H1 (cell line): Measurements from ENCODE around the gene HOXB5. TPM values are rescaled to one million over a fixed set of nuclear protein-coding genes. Genes with fewer than 3 reads are reported as not detected.

Source experiments
- CTCF ChIA-PET: fragments of 300-600 bp; sonication (Branson Sonifier 250); formaldehyde crosslinking; loops from one replicate; lab custom pipeline; 2021; ENCODE audit not compliant: partially characterized antibody; lab: Charles Lee
- POLR2A ChIA-PET: fragments of 300-600 bp; sonication (Branson Sonifier 250); formaldehyde crosslinking; loops from one replicate; lab custom pipeline; 2021; ENCODE audit warnings: inconsistent platforms; ENCODE audit not compliant: partially characterized antibody; lab: Charles Lee
- DNase-seq, 2 experiments: peaks; one replicate each; pipeline versions ENCODE4 v3.0.0 to v3.0.0-alpha.2; 2010 to 2022; ENCODE audit warnings: low spot score in 2 of 2, low read depth in 1 of 2, mixed read lengths in 1 of 2
- FAIRE-seq: peaks from 2 replicates; lab custom pipeline; 2011; peaks lifted over from hg19 to GRCh38; lab: Jason Lieb, UNC
- H2AFZ ChIP-seq: 2 replicates; pipeline ENCODE4 v1.8.1; 2012; ENCODE audit warnings: low read length, inconsistent platforms
- H2AK5ac ChIP-seq: 2 replicates; pipeline ENCODE4 v1.6.1; 2013; ENCODE audit warnings: low read depth, low read length
- H2BK120ac ChIP-seq: replicated peaks from 2 replicates; pipeline ENCODE3; 2013; ENCODE audit warnings: low read depth, low read length, inconsistent platforms
- H2BK12ac ChIP-seq: 2 replicates; pipeline ENCODE4 v1.6.1; 2013; ENCODE audit warnings: low read depth, low read length
- H2BK15ac ChIP-seq: 2 replicates; pipeline ENCODE4 v1.6.1; 2013; ENCODE audit warnings: low read length
- H2BK20ac ChIP-seq: 2 replicates; pipeline ENCODE4 v1.6.1; 2013; ENCODE audit warnings: low read length
- H2BK5ac ChIP-seq: 2 replicates; pipeline ENCODE4 v1.6.1; 2013; ENCODE audit warnings: low read depth, low read length
- H3K14ac ChIP-seq: 2 replicates; pipeline ENCODE4 v1.6.1; 2013; ENCODE audit warnings: inconsistent platforms; ENCODE audit not compliant: insufficient read length
- H3K18ac ChIP-seq: 2 replicates; pipeline ENCODE4 v1.6.1; 2013; ENCODE audit warnings: low read length; ENCODE audit errors: extremely low read depth
- H3K23ac ChIP-seq: 2 replicates; pipeline ENCODE4 v1.6.1; 2013; ENCODE audit warnings: inconsistent platforms; ENCODE audit not compliant: insufficient read length
- H3K23me2 ChIP-seq: 2 replicates; pipeline ENCODE4 v1.6.1; 2013; ENCODE audit warnings: low read depth, low read length
- H3K27ac ChIP-seq: 2 replicates; pipeline ENCODE4 v1.6.1; 2011; ENCODE audit warnings: low read depth, low read length, inconsistent platforms
- H3K27me3 ChIP-seq, 4 experiments: replicated peaks in 1 of 4; 1 replicate in 1 of 4; 2 replicates in 3 of 4; pipeline versions ENCODE4 v1.6.1 to v1.8.1; 2011 to 2013; ENCODE audit warnings: low read length in 3 of 4, mild to moderate bottlenecking in 3 of 4, inconsistent platforms in 2 of 4, mixed read lengths in 2 of 4, moderate library complexity in 1 of 4; ENCODE audit not compliant: control insufficient read depth in 3 of 4, insufficient read depth in 3 of 4; ENCODE audit errors: extremely low read depth in 1 of 4
- H3K36me3 ChIP-seq, 4 experiments: 2 replicates each; pipeline versions ENCODE4 v1.6.1 to v1.8.1; 2011 to 2013; ENCODE audit warnings: mild to moderate bottlenecking in 4 of 4, low read length in 3 of 4, moderate library complexity in 2 of 4, control low read depth in 1 of 4, inconsistent platforms in 1 of 4; ENCODE audit not compliant: insufficient read depth in 4 of 4, control insufficient read depth in 2 of 4
- H3K4ac ChIP-seq: replicated peaks from 2 replicates; pipeline ENCODE3; 2013; ENCODE audit warnings: low read length, low read depth, mixed read lengths, inconsistent platforms; ENCODE audit not compliant: insufficient read length
- H3K4me1 ChIP-seq, 4 experiments: replicated peaks in 1 of 4; 1 replicate in 1 of 4; 2 replicates in 3 of 4; pipeline versions ENCODE4 v1.6.1 to v1.8.1; 2011 to 2013; ENCODE audit warnings: low read length in 3 of 4, inconsistent platforms in 2 of 4, mixed read lengths in 1 of 4; ENCODE audit not compliant: insufficient read depth in 4 of 4, control insufficient read depth in 3 of 4
- H3K4me2 ChIP-seq, 2 experiments: 2 replicates each; pipeline versions ENCODE4 v1.6.1 to v1.8.1; 2011 to 2013; ENCODE audit warnings: low read depth in 2 of 2, low read length in 2 of 2, control low read depth in 1 of 2, inconsistent platforms in 1 of 2, mild to moderate bottlenecking in 1 of 2; ENCODE audit not compliant: insufficient read depth in 1 of 2
- H3K4me3 ChIP-seq, 4 experiments: fragments of 200-600, 300-600 bp in 1 of 4; sonication (generic), shearing (Covaris generic), sonication (Bioruptor Twin) in 1 of 4; 2 replicates each; pipeline versions ENCODE4 v1.5.1 to v1.8.1; 2011 to 2016; ENCODE audit warnings: low read length in 4 of 4, low read depth in 3 of 4, control low read depth in 2 of 4, inconsistent platforms in 2 of 4, mild to moderate bottlenecking in 2 of 4, mixed read lengths in 1 of 4, moderate library complexity in 1 of 4; ENCODE audit not compliant: insufficient read depth in 2 of 4; ENCODE audit errors: extremely low read depth in 1 of 4
- H3K56ac ChIP-seq: replicated peaks from 2 replicates; pipeline ENCODE3; 2013; ENCODE audit warnings: low read depth, mild to moderate bottlenecking, mixed read lengths, low read length, inconsistent platforms; ENCODE audit not compliant: insufficient read length
- H3K79me1 ChIP-seq: 2 replicates; pipeline ENCODE4 v1.6.1; 2013; ENCODE audit warnings: low read depth, low read length, control low read depth
- H3K79me2 ChIP-seq, 2 experiments: 2 replicates each; pipeline versions ENCODE4 v1.6.1 to v1.8.1; 2012 to 2013; ENCODE audit warnings: low read length in 2 of 2, mild to moderate bottlenecking in 2 of 2, inconsistent platforms in 1 of 2; ENCODE audit not compliant: insufficient read depth in 2 of 2, control insufficient read depth in 1 of 2
- H3K9ac ChIP-seq, 4 experiments: replicated peaks in 1 of 4; 1 replicate in 1 of 4; 2 replicates in 3 of 4; pipeline versions ENCODE4 v1.6.1 to v1.8.1; 2011 to 2013; ENCODE audit warnings: low read depth in 3 of 4, low read length in 3 of 4, control low read depth in 2 of 4, mild to moderate bottlenecking in 2 of 4, moderate library complexity in 2 of 4, inconsistent platforms in 1 of 4; ENCODE audit errors: extremely low read depth in 1 of 4
- H3K9me3 ChIP-seq, 2 experiments: 2 replicates each; pipeline versions ENCODE4 v1.6.1 to v1.8.1; 2012 to 2013; ENCODE audit warnings: mild to moderate bottlenecking in 2 of 2, moderate library complexity in 2 of 2, control low read depth in 1 of 2, inconsistent platforms in 1 of 2, low read depth in 1 of 2, low read length in 1 of 2, mixed read lengths in 1 of 2; ENCODE audit not compliant: insufficient read depth in 2 of 2
- H4K20me1 ChIP-seq, 2 experiments: replicated peaks in 1 of 2; 2 replicates each; pipeline versions ENCODE3 to v1.8.1; 2011 to 2013; ENCODE audit warnings: inconsistent platforms in 2 of 2, low read length in 2 of 2, mild to moderate bottlenecking in 1 of 2; ENCODE audit not compliant: insufficient read depth in 2 of 2, control insufficient read depth in 1 of 2
- H4K5ac ChIP-seq: 2 replicates; pipeline ENCODE4 v1.6.1; 2013; ENCODE audit warnings: low read length, low read depth, mixed read lengths, inconsistent platforms; ENCODE audit not compliant: insufficient read length
- H4K8ac ChIP-seq: 2 replicates; pipeline ENCODE4 v1.8.0; 2013; ENCODE audit warnings: mild to moderate bottlenecking, moderate library complexity, low read length, inconsistent platforms; ENCODE audit not compliant: insufficient read depth; ENCODE audit errors: extremely low read depth
- H4K91ac ChIP-seq: replicated peaks from 2 replicates; pipeline ENCODE3; 2013; ENCODE audit warnings: low read length, mixed read lengths, inconsistent platforms; ENCODE audit not compliant: insufficient read length
- CBX8 ChIP-seq: fragments of 300-800, 300-1000 bp; sonication (generic); IDR thresholded peaks from 2 replicates; pipeline ENCODE4 v1.7.1; 2016; ENCODE audit warnings: low read depth, low read length, borderline replicate concordance
- CTBP2 ChIP-seq: IDR thresholded peaks from 2 replicates; pipeline ENCODE4 v1.7.0; 2011; ENCODE audit warnings: borderline replicate concordance, mild to moderate bottlenecking, moderate library complexity, mixed read lengths, low read length; ENCODE audit not compliant: insufficient read depth, insufficient read length
- CTCF ChIP-seq, 3 experiments: IDR thresholded peaks; 1 replicate in 2 of 3; 2 replicates in 1 of 3; pipeline versions ENCODE4 v1.5.1 to v1.6.1; 2011; ENCODE audit warnings: low read length in 3 of 3, mild to moderate bottlenecking in 3 of 3, inconsistent platforms in 2 of 3, low read depth in 1 of 3, moderate library complexity in 1 of 3; ENCODE audit not compliant: insufficient read depth in 1 of 3; ENCODE audit errors: control extremely low read depth in 1 of 3
- EZH2 ChIP-seq: fragments of 200-600 bp; sonication (generic); IDR thresholded peaks from 2 replicates; pipeline ENCODE4 v1.7.1; 2012; ENCODE audit warnings: low read depth, mild to moderate bottlenecking, moderate library complexity, low read length, inconsistent platforms; ENCODE audit not compliant: severe bottlenecking
- HDAC6 ChIP-seq: IDR thresholded peaks from one replicate; pipeline ENCODE4 v1.7.1; 2012; ENCODE audit warnings: low read depth, mild to moderate bottlenecking, inconsistent platforms, low read length, moderate library complexity
- KDM4A ChIP-seq: IDR thresholded peaks from one replicate; pipeline ENCODE4 v1.7.1; 2012; ENCODE audit warnings: low read depth, mild to moderate bottlenecking, moderate library complexity, low read length, inconsistent platforms; ENCODE audit not compliant: severe bottlenecking
- SIRT6 ChIP-seq: IDR thresholded peaks from one replicate; pipeline ENCODE4 v1.7.1; 2012; ENCODE audit warnings: low read length, inconsistent platforms
- WGBS, 2 experiments: shearing (Covaris generic) in 1 of 2; methylation state at CpG; one replicate each; pipeline versions ENCODE4 v1.1.6 to v1.1.7; 2013 to 2015; ENCODE audit warnings: low lambda C conversion rate in 2 of 2, mixed read lengths in 2 of 2, inconsistent platforms in 1 of 2, low coverage in 1 of 2, missing lambda C conversion rate in 1 of 2; ENCODE audit not compliant: insufficient replicate concordance in 2 of 2, insufficient coverage in 1 of 2, insufficient read length in 1 of 2; ENCODE audit errors: extremely low coverage in 1 of 2, missing lambda C conversion rate in 1 of 2; 5-methylcytosine and 5-hydroxymethylcytosine counted together
- polyA plus RNA-seq, 7 experiments: library from polyadenylated mRNA; depleted of rRNA in 3 of 7; stranded (reverse) in 5 of 7; unstranded in 2 of 7; fragments of >200 nt in 5 of 7; fragments of 200-250 nt in 2 of 7; gene quantifications; 1 replicate in 5 of 7; 2 replicates in 1 of 7; 4 replicates in 1 of 7; pipeline versions ENCODE4 v1.2.1 to v1.2.3, GENCODE V29; 2011 to 2013; ENCODE audit warnings: missing spikeins in 2 of 7, mixed read lengths in 2 of 7
- total RNA-seq: library from RNA; stranded (reverse); fragmentation: NEBNext Ultra II Directional; extraction: Animal tissue kit (Norgen Biotek cat#: 25700); gene quantifications from 2 replicates; pipeline ENCODE4 v1.2.1, GENCODE V29; 2021

HOXB5 gene
- total and polyA plus RNA-seq, 2 of the 8 experiments (the other 6 are each of a cell fraction or from before 2014, with no cell fraction given), result not detected

GRCh38 chr17:48621410-48622392 lies 28.1 kb upstream of the HOXB5 start:
- Histone ChIP-seq H3K18ac (no peak overlapping the region), H3K27me3 (peaks cover 98 to 100% (median 99%) of the 10 kb centered on the region in 4 experiments), H2BK20ac (no peak overlapping the region), H3K9ac (no peak overlapping the region), H2BK120ac (no peak overlapping the region), H3K9me3 (no peaks in the 10 kb centered on the region), H3K14ac (no peak overlapping the region), H2AFZ (no peak overlapping the region), H3K79me2 (no peaks in the 10 kb centered on the region), H3K36me3 (peaks cover 0 to 13% (median 0%) of the 10 kb centered on the region in 4 experiments; a peak in 1 of 8 replicates), H2AK5ac (peak overlapping the region; percentile 46; the same call in 1 of the 2 replicates), H3K56ac (no peak overlapping the region), H2BK15ac (peak overlapping the region; percentile 98; the same call in 1 of the 2 replicates), H3K4me2 (no peak overlapping the region), H4K5ac (no peak overlapping the region), H2BK12ac (no peak overlapping the region), H4K8ac (no peak overlapping the region; the same call in 1 of the 2 replicates), H2BK5ac (no peak overlapping the region), H4K20me1 (peaks cover 25 to 40% of the 10 kb centered on the region in 2 experiments), H3K27ac (no peak overlapping the region), H3K4me1 (peaks cover 0 to 9% (median 5%) of the 10 kb centered on the region in 4 experiments; a peak in 6 of 7 replicates), H3K23me2 (no peaks in the 10 kb centered on the region; the same call in 1 of the 2 replicates), H3K23ac (no peak overlapping the region), H4K91ac (no peak overlapping the region), H3K4ac (no peak overlapping the region), H3K4me3 (no peak overlapping the region), H3K79me1 (no peaks in the 10 kb centered on the region)
- ChIA-PET CTCF (interaction anchor here (0.6 to 4.4 kb wide), 18 partner anchors 8 to 596 kb away, joined by 3 to 21 read pairs (median 4); partner anchors contain the start of gene HOXB5), POLR2A (interaction anchor here (0.9 to 1.9 kb wide), 2 partner anchors 10 to 34 kb away, joined by 3 to 4 read pairs; no protein-coding TSS in a partner anchor)
- 12% methylated on average over 41 of the region's 41 CpGs; no CpG with 5 or more reads in 1 of the 2 experiments for WGBS, 2 experiments
- FAIRE-seq, result no peak
- DNase-seq, result no peak
- TF ChIP-seq SIRT6, result no peak
- TF ChIP-seq KDM4A, result no peak
- TF ChIP-seq CTCF (IDR thresholded peaks at IDR 0.05; ENCODE audit: control extremely low read depth in 1 of 3, insufficient read depth in 1 of 3, low read depth in 1 of 3, low read length in 3 of 3), result no peak
- no peak for TF ChIP-seq CTBP2
- peak; percentile 84; the same call in 1 of the 2 replicates for TF ChIP-seq CBX8
- no peak for TF ChIP-seq HDAC6
- peak; percentile 96 for TF ChIP-seq EZH2
